GM18858 (cell line): ENCODE data around the gene PEX3.

ENCODE experiments used
- ATAC-seq: cut with Tn5 transposase; IDR thresholded peaks from one replicate; pipeline ENCODE4 v1.9.1; 2021; ENCODE audit not compliant: unreplicated experiment

The PEX3 gene

GRCh38 chr6:143536866-143537691, 86.5 kb downstream of the PEX3 start:
- peak; percentile 51 for ATAC-seq

- no peak for ATAC-seq
These were observed 87.8 kb downstream of the PEX3 start for GRCh38 chr6:143538374-143538773.

- ATAC-seq = no peak
These were observed 88.5 kb downstream of the PEX3 start for GRCh38 chr6:143539106-143539505.

GRCh38 chr6:143539734-143540133, 89.1 kb downstream of the PEX3 start:
- no peak for ATAC-seq

- ATAC-seq = no peak
These were observed 89.6 kb downstream of the PEX3 start for GRCh38 chr6:143540192-143540591.
